HFF-Myc (cell line): ENCODE measurements around the gene TMEM130.

Experiments used
- DNase-seq: peaks from one replicate; pipeline ENCODE4 v3.0.0-alpha.2; 2011; ENCODE audit warnings: low read depth; ENCODE audit errors: extremely low read depth
- H3K4me3 ChIP-seq: replicated peaks from 2 replicates; pipeline ENCODE4 v1.5.1; 2011; ENCODE audit warnings: low read depth, mild to moderate bottlenecking, control low read depth, low read length
- CTCF ChIP-seq: IDR thresholded peaks from 2 replicates; pipeline ENCODE4 v1.5.1; 2012; ENCODE audit warnings: mild to moderate bottlenecking, low read depth, low read length, control low read depth; ENCODE audit errors: missing control alignments

Gene TMEM130

GRCh38 chr7:98909487-98909886, 39.7 kb upstream of the TMEM130 start:
- TF ChIP-seq CTCF: no peak
- H3K4me3 ChIP-seq: no peak overlapping the region
- no peak for DNase-seq

- TF ChIP-seq CTCF: no peak
- H3K4me3 ChIP-seq: no peak overlapping the region
- no peak for DNase-seq
These were observed 38.8 kb upstream of the TMEM130 start for GRCh38 chr7:98908585-98908984.

- DNase-seq: no peak
- H3K4me3 ChIP-seq: no peak overlapping the region
- no peak for TF ChIP-seq CTCF
These were observed 37.8 kb upstream of the TMEM130 start for GRCh38 chr7:98907570-98907969.

GRCh38 chr7:98903246-98903645, 33.4 kb upstream of the TMEM130 start:
- no peak overlapping the region for H3K4me3 ChIP-seq
- DNase-seq: no peak
- TF ChIP-seq CTCF: no peak

- no peak for DNase-seq
- TF ChIP-seq CTCF: no peak
These were observed 32.7 kb upstream of the TMEM130 start for GRCh38 chr7:98902523-98902922.

GRCh38 chr7:98900815-98901214, 31.0 kb upstream of the TMEM130 start:
- no peak for TF ChIP-seq CTCF
- DNase-seq: no peak
- H3K4me3 ChIP-seq: no peak overlapping the region

More at GRCh38 chr7:98902523-98902922, 32.7 kb upstream of the TMEM130 start:
- no peak overlapping the region for H3K4me3 ChIP-seq

- no peak for DNase-seq
- no peak for TF ChIP-seq CTCF
- no peak overlapping the region for H3K4me3 ChIP-seq
These were observed 30.0 kb upstream of the TMEM130 start for GRCh38 chr7:98899816-98900215.
